Right atrium auricular region (tissue), 2 donors: Measurements from ENCODE around the gene C16orf54. TPM values are rescaled to one million over a fixed set of nuclear protein-coding genes. Genes with fewer than 3 reads are reported as not detected.
"Not testable (repeated sequence)": the region's sequence is repeated elsewhere in the genome, so short reads cannot be mapped to it uniquely, and the experiment has no call there.

Experiments used
- DNase-seq: peaks from one replicate; pipeline ENCODE4 v3.0.0-alpha.2; 2019; ENCODE audit warnings: low spot score
- H3K27ac ChIP-seq, 2 donors: fragments of 200-600 bp; sonication (generic); 1 replicate in 1 of 2; 2 replicates in 1 of 2; pipeline ENCODE4 v1.5.1; 2016 to 2019
- H3K27me3 ChIP-seq, 2 donors: fragments of 200-600 bp; sonication (generic); one replicate each; pipeline versions ENCODE4 v1.5.1 to v1.6.0; 2017 to 2019
- H3K36me3 ChIP-seq: fragments of 200-600 bp; sonication (generic); one replicate; pipeline ENCODE4 v1.5.1; 2016
- H3K4me1 ChIP-seq, 2 donors: fragments of 200-600 bp; sonication (generic); one replicate each; pipeline versions ENCODE4 v1.5.1 to v1.6.0; 2017 to 2019
- H3K4me3 ChIP-seq, 2 donors: fragments of 200-600 bp; sonication (generic); 1 replicate in 1 of 2; 2 replicates in 1 of 2; pipeline ENCODE4 v1.5.1; 2017 to 2019; ENCODE audit warnings: mild to moderate bottlenecking in 1 of 2, moderate library complexity in 1 of 2
- H3K9me3 ChIP-seq, 2 donors: fragments of 200-600 bp; sonication (generic); one replicate each; pipeline ENCODE4 v1.5.1; 2019
- CTCF ChIP-seq, 2 donors: fragments of 200-600 bp; sonication (generic); IDR thresholded peaks; one replicate each; pipeline ENCODE4 v1.5.1; 2019; ENCODE audit warnings: antibody characterized with exemption in 2 of 2
- total RNA-seq, 2 donors: library from RNA; depleted of rRNA; stranded (reverse); fragments of >200 nt; gene quantifications; one replicate each; pipeline ENCODE4 v1.1.0, GENCODE V29; 2016

The C16orf54 gene
- total RNA-seq, 2 donors from 2014 or later = 0.52 to 0.90 TPM

GRCh38 chr16:29761882-29762281 lies 16.1 kb upstream of the C16orf54 start:
- Histone ChIP-seq H3K27ac (no peak overlapping the region), H3K36me3 (no peaks in the 10 kb centered on the region), H3K4me3 (no peak overlapping the region), H3K27me3 (no peaks in the 10 kb centered on the region), H3K4me1 (no peaks in the 10 kb centered on the region), H3K9me3 (no peaks in the 10 kb centered on the region)
- no peak for TF ChIP-seq CTCF (IDR thresholded peaks at IDR 0.05)
- no peak for DNase-seq

- H3K36me3 ChIP-seq, H3K4me3 ChIP-seq, H3K27ac ChIP-seq, H3K27me3 ChIP-seq, H3K4me1 ChIP-seq, H3K9me3 ChIP-seq, DNase-seq: not testable (repeated sequence)
Measured at GRCh38 chr16:29761280-29761651, 15.5 kb upstream of the C16orf54 start.

GRCh38 chr16:29760567-29761279 lies 14.9 kb upstream of the C16orf54 start:
- Histone ChIP-seq H3K27me3 (no peaks in the 10 kb centered on the region), H3K4me3 (no peak overlapping the region), H3K36me3 (no peaks in the 10 kb centered on the region), H3K9me3 (no peaks in the 10 kb centered on the region), H3K27ac (no peak overlapping the region), H3K4me1 (no peaks in the 10 kb centered on the region)
- no peak for DNase-seq
- no peak for TF ChIP-seq CTCF (IDR thresholded peaks at IDR 0.05)

- TF ChIP-seq CTCF (IDR thresholded peaks at IDR 0.05) = no peak
- no peaks in the 10 kb centered on the region for H3K36me3 ChIP-seq
- H3K9me3 ChIP-seq = no peaks in the 10 kb centered on the region
- no peaks in the 10 kb centered on the region for H3K27me3 ChIP-seq
- H3K4me1 ChIP-seq = no peaks in the 10 kb centered on the region
- no peak for DNase-seq
- peak overlapping the region in 1 of 2 donors; percentile 23 for H3K27ac ChIP-seq
- no peak overlapping the region for H3K4me3 ChIP-seq
Measured at GRCh38 chr16:29757950-29758466, 12.2 kb upstream of the C16orf54 start.

GRCh38 chr16:29757086-29757485 lies 11.3 kb upstream of the C16orf54 start:
- DNase-seq, H3K27me3 ChIP-seq, H3K4me3 ChIP-seq, H3K36me3 ChIP-seq, H3K9me3 ChIP-seq, H3K4me1 ChIP-seq, H3K27ac ChIP-seq: not testable (repeated sequence)

DNA sequence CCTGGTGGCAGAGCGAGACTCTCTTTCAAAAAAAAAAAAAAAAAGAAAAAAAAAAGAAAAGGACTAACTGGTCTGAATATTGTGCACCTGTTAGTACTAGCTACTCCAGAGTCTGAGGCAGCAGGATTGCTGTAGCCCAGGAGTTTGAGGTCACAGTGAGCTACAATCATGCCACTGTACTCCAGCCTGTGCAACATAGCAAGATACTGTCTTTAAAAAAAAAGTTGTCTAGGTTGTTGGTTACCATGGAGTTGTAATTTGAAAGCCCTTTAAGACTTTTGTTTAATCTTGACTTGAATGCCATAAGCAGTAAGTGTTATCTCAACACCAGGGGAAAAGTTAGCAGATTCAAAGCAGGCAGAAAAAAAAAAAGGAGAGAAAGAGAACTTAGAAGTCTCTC lies 10.9 kb upstream of the C16orf54 start:
- Histone ChIP-seq H3K36me3 (no peaks in the 10 kb centered on the region), H3K9me3 (no peaks in the 10 kb centered on the region), H3K4me3 (no peak overlapping the region), H3K27me3 (no peaks in the 10 kb centered on the region), H3K4me1 (no peaks in the 10 kb centered on the region), H3K27ac (no peak overlapping the region)
- no peak for DNase-seq
- TF ChIP-seq CTCF (IDR thresholded peaks at IDR 0.05) = no peak

DNA sequence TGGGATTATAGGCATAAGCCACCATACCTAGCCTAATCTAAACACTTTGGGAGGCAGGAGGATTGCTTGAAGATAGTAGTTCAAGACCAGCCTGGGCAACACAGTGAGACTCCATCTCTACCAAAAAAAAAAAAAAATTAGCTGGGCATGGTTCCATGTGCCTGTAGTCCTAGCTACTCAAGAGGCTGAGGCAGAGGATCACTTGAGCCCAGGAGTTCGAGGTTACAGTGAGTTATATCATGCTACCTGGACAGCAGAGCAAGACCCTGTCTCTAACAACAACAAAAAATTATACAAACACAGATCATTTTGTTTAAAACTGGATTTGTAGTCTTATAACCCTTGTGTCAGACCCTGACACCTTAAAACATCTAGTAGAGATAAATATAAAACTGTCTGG lies 7.7 kb upstream of the C16orf54 start:
- H3K36me3 ChIP-seq = no peaks in the 10 kb centered on the region
- H3K27ac ChIP-seq = no peak overlapping the region
- no peak for DNase-seq
- no peaks in the 10 kb centered on the region for H3K4me1 ChIP-seq
- H3K9me3 ChIP-seq = no peaks in the 10 kb centered on the region
- H3K27me3 ChIP-seq = no peaks in the 10 kb centered on the region
- no peak overlapping the region for H3K4me3 ChIP-seq
- no peak for TF ChIP-seq CTCF (IDR thresholded peaks at IDR 0.05)

- H3K36me3 ChIP-seq, H3K4me3 ChIP-seq, H3K9me3 ChIP-seq, H3K4me1 ChIP-seq, DNase-seq, H3K27ac ChIP-seq, H3K27me3 ChIP-seq: not testable (repeated sequence)
Measured at GRCh38 chr16:29748760-29749149, 3.0 kb upstream of the C16orf54 start.
